H1 (cell line): ENCODE data around the gene CDYL. TPM values are rescaled to one million over a fixed set of nuclear protein-coding genes. Genes with fewer than 3 reads are reported as not detected.

Experiments used
- CTCF ChIA-PET: fragments of 300-600 bp; sonication (Branson Sonifier 250); formaldehyde crosslinking; loops from one replicate; lab custom pipeline; 2021; ENCODE audit not compliant: partially characterized antibody; lab: Charles Lee
- POLR2A ChIA-PET: fragments of 300-600 bp; sonication (Branson Sonifier 250); formaldehyde crosslinking; loops from one replicate; lab custom pipeline; 2021; ENCODE audit warnings: inconsistent platforms; ENCODE audit not compliant: partially characterized antibody; lab: Charles Lee
- DNase-seq, 2 experiments: peaks; one replicate each; pipeline versions ENCODE4 v3.0.0 to v3.0.0-alpha.2; 2010 to 2022; ENCODE audit warnings: low spot score in 2 of 2, low read depth in 1 of 2, mixed read lengths in 1 of 2
- FAIRE-seq: peaks from 2 replicates; lab custom pipeline; 2011; peaks lifted over from hg19 to GRCh38; lab: Jason Lieb, UNC
- H2AFZ ChIP-seq: 2 replicates; pipeline ENCODE4 v1.8.1; 2012; ENCODE audit warnings: low read length, inconsistent platforms
- H2AK5ac ChIP-seq: 2 replicates; pipeline ENCODE4 v1.6.1; 2013; ENCODE audit warnings: low read depth, low read length
- H2BK120ac ChIP-seq: replicated peaks from 2 replicates; pipeline ENCODE3; 2013; ENCODE audit warnings: low read depth, low read length, inconsistent platforms
- H2BK12ac ChIP-seq: 2 replicates; pipeline ENCODE4 v1.6.1; 2013; ENCODE audit warnings: low read depth, low read length
- H2BK15ac ChIP-seq: 2 replicates; pipeline ENCODE4 v1.6.1; 2013; ENCODE audit warnings: low read length
- H2BK20ac ChIP-seq: 2 replicates; pipeline ENCODE4 v1.6.1; 2013; ENCODE audit warnings: low read length
- H2BK5ac ChIP-seq: 2 replicates; pipeline ENCODE4 v1.6.1; 2013; ENCODE audit warnings: low read depth, low read length
- H3K14ac ChIP-seq: 2 replicates; pipeline ENCODE4 v1.6.1; 2013; ENCODE audit warnings: inconsistent platforms; ENCODE audit not compliant: insufficient read length
- H3K18ac ChIP-seq: 2 replicates; pipeline ENCODE4 v1.6.1; 2013; ENCODE audit warnings: low read length; ENCODE audit errors: extremely low read depth
- H3K23ac ChIP-seq: 2 replicates; pipeline ENCODE4 v1.6.1; 2013; ENCODE audit warnings: inconsistent platforms; ENCODE audit not compliant: insufficient read length
- H3K23me2 ChIP-seq: 2 replicates; pipeline ENCODE4 v1.6.1; 2013; ENCODE audit warnings: low read depth, low read length
- H3K27ac ChIP-seq: 2 replicates; pipeline ENCODE4 v1.6.1; 2011; ENCODE audit warnings: low read depth, low read length, inconsistent platforms
- H3K27me3 ChIP-seq, 4 experiments: replicated peaks in 1 of 4; 1 replicate in 1 of 4; 2 replicates in 3 of 4; pipeline versions ENCODE4 v1.6.1 to v1.8.1; 2011 to 2013; ENCODE audit warnings: low read length in 3 of 4, mild to moderate bottlenecking in 3 of 4, inconsistent platforms in 2 of 4, mixed read lengths in 2 of 4, moderate library complexity in 1 of 4; ENCODE audit not compliant: control insufficient read depth in 3 of 4, insufficient read depth in 3 of 4; ENCODE audit errors: extremely low read depth in 1 of 4
- H3K36me3 ChIP-seq, 4 experiments: 2 replicates each; pipeline versions ENCODE4 v1.6.1 to v1.8.1; 2011 to 2013; ENCODE audit warnings: mild to moderate bottlenecking in 4 of 4, low read length in 3 of 4, moderate library complexity in 2 of 4, control low read depth in 1 of 4, inconsistent platforms in 1 of 4; ENCODE audit not compliant: insufficient read depth in 4 of 4, control insufficient read depth in 2 of 4
- H3K4ac ChIP-seq: replicated peaks from 2 replicates; pipeline ENCODE3; 2013; ENCODE audit warnings: low read length, low read depth, mixed read lengths, inconsistent platforms; ENCODE audit not compliant: insufficient read length
- H3K4me1 ChIP-seq, 4 experiments: replicated peaks in 1 of 4; 1 replicate in 1 of 4; 2 replicates in 3 of 4; pipeline versions ENCODE4 v1.6.1 to v1.8.1; 2011 to 2013; ENCODE audit warnings: low read length in 3 of 4, inconsistent platforms in 2 of 4, mixed read lengths in 1 of 4; ENCODE audit not compliant: insufficient read depth in 4 of 4, control insufficient read depth in 3 of 4
- H3K4me2 ChIP-seq, 2 experiments: 2 replicates each; pipeline versions ENCODE4 v1.6.1 to v1.8.1; 2011 to 2013; ENCODE audit warnings: low read depth in 2 of 2, low read length in 2 of 2, control low read depth in 1 of 2, inconsistent platforms in 1 of 2, mild to moderate bottlenecking in 1 of 2; ENCODE audit not compliant: insufficient read depth in 1 of 2
- H3K4me3 ChIP-seq, 4 experiments: fragments of 200-600, 300-600 bp in 1 of 4; sonication (generic), shearing (Covaris generic), sonication (Bioruptor Twin) in 1 of 4; 2 replicates each; pipeline versions ENCODE4 v1.5.1 to v1.8.1; 2011 to 2016; ENCODE audit warnings: low read length in 4 of 4, low read depth in 3 of 4, control low read depth in 2 of 4, inconsistent platforms in 2 of 4, mild to moderate bottlenecking in 2 of 4, mixed read lengths in 1 of 4, moderate library complexity in 1 of 4; ENCODE audit not compliant: insufficient read depth in 2 of 4; ENCODE audit errors: extremely low read depth in 1 of 4
- H3K56ac ChIP-seq: replicated peaks from 2 replicates; pipeline ENCODE3; 2013; ENCODE audit warnings: low read depth, mild to moderate bottlenecking, mixed read lengths, low read length, inconsistent platforms; ENCODE audit not compliant: insufficient read length
- H3K79me1 ChIP-seq: 2 replicates; pipeline ENCODE4 v1.6.1; 2013; ENCODE audit warnings: low read depth, low read length, control low read depth
- H3K79me2 ChIP-seq, 2 experiments: 2 replicates each; pipeline versions ENCODE4 v1.6.1 to v1.8.1; 2012 to 2013; ENCODE audit warnings: low read length in 2 of 2, mild to moderate bottlenecking in 2 of 2, inconsistent platforms in 1 of 2; ENCODE audit not compliant: insufficient read depth in 2 of 2, control insufficient read depth in 1 of 2
- H3K9ac ChIP-seq, 4 experiments: replicated peaks in 1 of 4; 1 replicate in 1 of 4; 2 replicates in 3 of 4; pipeline versions ENCODE4 v1.6.1 to v1.8.1; 2011 to 2013; ENCODE audit warnings: low read depth in 3 of 4, low read length in 3 of 4, control low read depth in 2 of 4, mild to moderate bottlenecking in 2 of 4, moderate library complexity in 2 of 4, inconsistent platforms in 1 of 4; ENCODE audit errors: extremely low read depth in 1 of 4
- H3K9me3 ChIP-seq, 2 experiments: 2 replicates each; pipeline versions ENCODE4 v1.6.1 to v1.8.1; 2012 to 2013; ENCODE audit warnings: mild to moderate bottlenecking in 2 of 2, moderate library complexity in 2 of 2, control low read depth in 1 of 2, inconsistent platforms in 1 of 2, low read depth in 1 of 2, low read length in 1 of 2, mixed read lengths in 1 of 2; ENCODE audit not compliant: insufficient read depth in 2 of 2
- H4K20me1 ChIP-seq, 2 experiments: replicated peaks in 1 of 2; 2 replicates each; pipeline versions ENCODE3 to v1.8.1; 2011 to 2013; ENCODE audit warnings: inconsistent platforms in 2 of 2, low read length in 2 of 2, mild to moderate bottlenecking in 1 of 2; ENCODE audit not compliant: insufficient read depth in 2 of 2, control insufficient read depth in 1 of 2
- H4K5ac ChIP-seq: 2 replicates; pipeline ENCODE4 v1.6.1; 2013; ENCODE audit warnings: low read length, low read depth, mixed read lengths, inconsistent platforms; ENCODE audit not compliant: insufficient read length
- H4K8ac ChIP-seq: 2 replicates; pipeline ENCODE4 v1.8.0; 2013; ENCODE audit warnings: mild to moderate bottlenecking, moderate library complexity, low read length, inconsistent platforms; ENCODE audit not compliant: insufficient read depth; ENCODE audit errors: extremely low read depth
- H4K91ac ChIP-seq: replicated peaks from 2 replicates; pipeline ENCODE3; 2013; ENCODE audit warnings: low read length, mixed read lengths, inconsistent platforms; ENCODE audit not compliant: insufficient read length
- EZH2 ChIP-seq: fragments of 200-600 bp; sonication (generic); IDR thresholded peaks from 2 replicates; pipeline ENCODE4 v1.7.1; 2012; ENCODE audit warnings: low read depth, mild to moderate bottlenecking, moderate library complexity, low read length, inconsistent platforms; ENCODE audit not compliant: severe bottlenecking
- JUN ChIP-seq: IDR thresholded peaks from 2 replicates; pipeline ENCODE4 v1.6.1; 2011; ENCODE audit warnings: low read depth, mild to moderate bottlenecking, improper control_type of control experiment, low read length
- POLR2AphosphoS5 ChIP-seq: IDR thresholded peaks from 2 replicates; pipeline ENCODE4 v1.6.1; 2011; ENCODE audit warnings: low read depth, low read length
- RBBP5 ChIP-seq: IDR thresholded peaks from 2 replicates; pipeline ENCODE4 v1.7.1; 2012; ENCODE audit warnings: low read depth, mild to moderate bottlenecking, inconsistent platforms, low read length, moderate library complexity, borderline replicate concordance
- RXRA ChIP-seq: IDR thresholded peaks from 2 replicates; pipeline ENCODE4 v1.6.1; 2011; ENCODE audit warnings: low read depth, mild to moderate bottlenecking, low read length, moderate library complexity; ENCODE audit not compliant: insufficient read depth
- SIN3A ChIP-seq, 2 experiments: IDR thresholded peaks in 1 of 2; conservative IDR thresholded peaks in 1 of 2; 2 replicates each; pipeline ENCODE4 v1.6.1; 2011 to 2012; ENCODE audit warnings: low read length in 2 of 2, improper control_type of control experiment in 1 of 2, low read depth in 1 of 2, mild to moderate bottlenecking in 1 of 2
- SIRT6 ChIP-seq: IDR thresholded peaks from one replicate; pipeline ENCODE4 v1.7.1; 2012; ENCODE audit warnings: low read length, inconsistent platforms
- SP1 ChIP-seq: IDR thresholded peaks from 2 replicates; pipeline ENCODE4 v1.6.1; 2011; ENCODE audit warnings: low read depth, low read length
- TAF1 ChIP-seq: IDR thresholded peaks from 2 replicates; pipeline ENCODE4 v1.6.1; 2011; ENCODE audit warnings: mild to moderate bottlenecking, low read depth, low read length
- TAF7 ChIP-seq: optimal IDR thresholded peaks from 2 replicates; pipeline ENCODE3; 2011; ENCODE audit warnings: low read depth, mild to moderate bottlenecking, inconsistent platforms, low read length, moderate library complexity, borderline replicate concordance
- TCF12 ChIP-seq: IDR thresholded peaks from 2 replicates; pipeline ENCODE4 v1.6.1; 2011; ENCODE audit warnings: low read depth, mild to moderate bottlenecking, low read length
- ZNF274 ChIP-seq: IDR thresholded peaks from 2 replicates; pipeline ENCODE4 v1.7.0; 2012; ENCODE audit warnings: low read length, borderline replicate concordance; ENCODE audit errors: extremely low read depth
- WGBS, 2 experiments: shearing (Covaris generic) in 1 of 2; methylation state at CpG; one replicate each; pipeline versions ENCODE4 v1.1.6 to v1.1.7; 2013 to 2015; ENCODE audit warnings: low lambda C conversion rate in 2 of 2, mixed read lengths in 2 of 2, inconsistent platforms in 1 of 2, low coverage in 1 of 2, missing lambda C conversion rate in 1 of 2; ENCODE audit not compliant: insufficient replicate concordance in 2 of 2, insufficient coverage in 1 of 2, insufficient read length in 1 of 2; ENCODE audit errors: extremely low coverage in 1 of 2, missing lambda C conversion rate in 1 of 2; 5-methylcytosine and 5-hydroxymethylcytosine counted together
- polyA plus RNA-seq, 7 experiments: library from polyadenylated mRNA; depleted of rRNA in 3 of 7; stranded (reverse) in 5 of 7; unstranded in 2 of 7; fragments of >200 nt in 5 of 7; fragments of 200-250 nt in 2 of 7; gene quantifications; 1 replicate in 5 of 7; 2 replicates in 1 of 7; 4 replicates in 1 of 7; pipeline versions ENCODE4 v1.2.1 to v1.2.3, GENCODE V29; 2011 to 2013; ENCODE audit warnings: missing spikeins in 2 of 7, mixed read lengths in 2 of 7
- total RNA-seq: library from RNA; stranded (reverse); fragmentation: NEBNext Ultra II Directional; extraction: Animal tissue kit (Norgen Biotek cat#: 25700); gene quantifications from 2 replicates; pipeline ENCODE4 v1.2.1, GENCODE V29; 2021

CDYL gene
- total and polyA plus RNA-seq, 2 of the 8 experiments (the other 6 are each of a cell fraction or from before 2014, with no cell fraction given): 56.4 to 119 TPM

- Histone ChIP-seq H3K56ac (no peak overlapping the region), H4K20me1 (peaks cover 29 to 46% of the 10 kb centered on the region in 2 experiments), H3K79me2 (peaks cover 5 to 84% of the 10 kb centered on the region in 2 experiments), H3K18ac (no peak overlapping the region), H2AFZ (no peak overlapping the region), H4K8ac (no peak overlapping the region), H3K36me3 (peaks cover 0 to 24% (median 12%) of the 10 kb centered on the region in 4 experiments; a peak in 6 of 8 replicates), H2BK5ac (no peak overlapping the region), H3K4me2 (no peak overlapping the region), H4K91ac (no peak overlapping the region), H3K23me2 (no peaks in the 10 kb centered on the region), H3K4ac (no peak overlapping the region), H3K9me3 (no peaks in the 10 kb centered on the region), H3K4me3 (no peak overlapping the region), H4K5ac (no peak overlapping the region), H2BK15ac (no peak overlapping the region), H3K27ac (no peak overlapping the region), H2BK120ac (no peak overlapping the region), H2AK5ac (no peak overlapping the region), H2BK12ac (no peak overlapping the region), H3K4me1 (peaks cover 0 to 5% (median 2%) of the 10 kb centered on the region in 4 experiments; a peak in 3 of 7 replicates), H3K14ac (no peak overlapping the region), H3K23ac (no peak overlapping the region), H2BK20ac (no peak overlapping the region), H3K27me3 (no peaks in the 10 kb centered on the region), H3K9ac (no peak overlapping the region), H3K79me1 (peaks cover 16% of the 10 kb centered on the region)
- no peak for TF ChIP-seq RBBP5
- TF ChIP-seq SP1: no peak
- TF ChIP-seq POLR2AphosphoS5: no peak
- TF ChIP-seq RXRA: no peak
- no peak for TF ChIP-seq TAF7
- no peak for TF ChIP-seq SIN3A (conservative IDR thresholded peaks at IDR 0.05 in 1 of 2, IDR thresholded peaks at IDR 0.05 in 1 of 2; ENCODE audit: low read depth in 1 of 2, low read length in 2 of 2)
- no peak for TF ChIP-seq JUN
- no peak for TF ChIP-seq EZH2
- no peak for TF ChIP-seq TAF1
- TF ChIP-seq TCF12: no peak
- TF ChIP-seq ZNF274: no peak
- no peak for TF ChIP-seq SIRT6
- 92% methylated on average over 11 of the region's 11 CpGs; no CpG with 5 or more reads in 1 of the 2 experiments for WGBS, 2 experiments
- FAIRE-seq (no peak), DNase-seq (no peak)
- POLR2A ChIA-PET: interaction anchor here (1.0 kb wide), 1 partner anchor 118 kb away, joined by 3 read pairs; no protein-coding TSS in a partner anchor
- CTCF ChIA-PET: interaction anchor here (0.6 to 2.4 kb wide), 3 partner anchors 32 to 367 kb away, joined by 3 to 5 read pairs (median 3); no protein-coding TSS in a partner anchor
Measured at GRCh38 chr6:4890627-4891026, 114.4 kb downstream of the CDYL start.
